ENCODE data around the gene MTMR3.
"Not testable (repeated sequence)": the region's sequence is repeated elsewhere in the genome, so short reads cannot be mapped to it uniquely, and the experiment has no call there.

Gene MTMR3

GRCh38 chr22:30031328-30031727 is 148.4 kb downstream of the MTMR3 start:
- DNase-seq, result no peak

GRCh38 chr22:30031764-30032455 is 148.9 kb downstream of the MTMR3 start:
- DNase-seq, result no peak

GRCh38 chr22:30033137-30033536 is 150.2 kb downstream of the MTMR3 start:
- DNase-seq, result no peak

- DNase-seq, result no peak
Measured at GRCh38 chr22:30033901-30034300, 150.9 kb downstream of the MTMR3 start.

GRCh38 chr22:30036656-30037055 is 153.7 kb downstream of the MTMR3 start:
- no peak for DNase-seq

GRCh38 chr22:30038219-30038618 is 155.2 kb downstream of the MTMR3 start:
- no peak for DNase-seq

GRCh38 chr22:30040499-30041260 is 157.7 kb downstream of the MTMR3 start:
- DNase-seq, result no peak

- no peak for DNase-seq
Measured at GRCh38 chr22:30041475-30041874, 158.5 kb downstream of the MTMR3 start.

- DNase-seq, result no peak
Measured at GRCh38 chr22:30041881-30042280, 158.9 kb downstream of the MTMR3 start.

GRCh38 chr22:30043161-30043560 is 160.2 kb downstream of the MTMR3 start:
- no peak for DNase-seq

GRCh38 chr22:30044369-30044768 is 161.4 kb downstream of the MTMR3 start:
- DNase-seq, result no peak

GRCh38 chr22:30044881-30045493 is 162.0 kb downstream of the MTMR3 start:
- no peak for DNase-seq

GRCh38 chr22:30045494-30045887 is 162.5 kb downstream of the MTMR3 start:
- DNase-seq, result no peak

GRCh38 chr22:30045901-30046715 is 163.1 kb downstream of the MTMR3 start:
- DNase-seq, result no peak

GRCh38 chr22:30046716-30047363 is 163.9 kb downstream of the MTMR3 start:
- no peak for DNase-seq

GRCh38 chr22:30047364-30047738 is 164.4 kb downstream of the MTMR3 start:
- no peak for DNase-seq

GRCh38 chr22:30048681-30049080 is 165.7 kb downstream of the MTMR3 start:
- no peak for DNase-seq

- no peak for DNase-seq
Measured at GRCh38 chr22:30054067-30054763, 171.2 kb downstream of the MTMR3 start.

GRCh38 chr22:30054764-30055069 is 171.7 kb downstream of the MTMR3 start:
- DNase-seq, result no peak

- DNase-seq, result no peak
Measured at GRCh38 chr22:30056015-30056414, 173.0 kb downstream of the MTMR3 start.

- no peak for DNase-seq
Measured at GRCh38 chr22:30057375-30057774, 174.4 kb downstream of the MTMR3 start.

GRCh38 chr22:30059346-30060020 is 176.5 kb downstream of the MTMR3 start:
- DNase-seq, result not testable (repeated sequence)
